Stimulated activated naive CD8-positive, alpha-beta T cell treated with anti-CD3 and anti-CD28 coated beads, Interleukin-15, Interleukin-2, amounts not matched to agents 100 U/mL and 50 U/mL, for 24 hours (primary cell): ENCODE measurements around the gene OXCT1.
"Not testable (repeated sequence)": the region's sequence is repeated elsewhere in the genome, so short reads cannot be mapped to it uniquely, and the experiment has no call there.

Experiments
- ATAC-seq: fragments of 150-1000 bp; cut with Tn5 transposase; one replicate; pipeline ENCODE4 v1.10.0; 2021
- DNase-seq: peaks from one replicate; pipeline ENCODE4 v3.0.0; 2021

The OXCT1 gene

GRCh38 chr5:41721516-41721915 is 148.7 kb downstream of the OXCT1 start:
- ATAC-seq = no peak
- no peak for DNase-seq

- no peak for ATAC-seq
- DNase-seq = no peak
These were observed 153.8 kb downstream of the OXCT1 start for GRCh38 chr5:41716382-41716781.

GRCh38 chr5:41714446-41714845 is 155.8 kb downstream of the OXCT1 start:
- not testable (repeated sequence) for DNase-seq, ATAC-seq

GRCh38 chr5:41708604-41708940 is 161.7 kb downstream of the OXCT1 start:
- no peak for DNase-seq
- ATAC-seq = peak; percentile 9

GRCh38 chr5:41707853-41708603 is 162.2 kb downstream of the OXCT1 start:
- DNase-seq = no peak
- ATAC-seq = peak; percentile 9

- ATAC-seq (peak; percentile 32), DNase-seq (no peak)
These were observed 174.2 kb downstream of the OXCT1 start for GRCh38 chr5:41695920-41696582.

- ATAC-seq (no peak), DNase-seq (no peak)
These were observed 183.5 kb downstream of the OXCT1 start for GRCh38 chr5:41686767-41687166.

- ATAC-seq = no peak
- DNase-seq = no peak
These were observed 184.0 kb downstream of the OXCT1 start for GRCh38 chr5:41686191-41686590.

GRCh38 chr5:41683181-41683580 is 187.0 kb downstream of the OXCT1 start:
- no peak for DNase-seq
- ATAC-seq = peak; percentile 65

GRCh38 chr5:41682641-41683040 is 187.6 kb downstream of the OXCT1 start:
- DNase-seq = no peak
- ATAC-seq = no peak

- DNase-seq = no peak
- ATAC-seq = no peak
These were observed 188.4 kb downstream of the OXCT1 start for GRCh38 chr5:41681840-41682239.
